HepG2 (cell line): ENCODE measurements around the gene SPG7. TPM values are rescaled to one million over a fixed set of nuclear protein-coding genes. Genes with fewer than 3 reads are reported as not detected.

ENCODE experiments used
- BCLAF1 ChIP-seq: fragments of 450-650 bp; IDR thresholded peaks from 2 replicates; pipeline ENCODE4 v1.6.1; 2017; ENCODE audit warnings: mild to moderate bottlenecking
- CENPT ChIP-seq: sonication (generic); formaldehyde crosslinking; IDR thresholded peaks from 2 replicates; pipeline ENCODE4 v1.8.0; 2022; ENCODE audit warnings: low read depth, mild to moderate bottlenecking, moderate library complexity, missing genetic modification reagents
- DR1 ChIP-seq: sonication (generic); formaldehyde crosslinking; IDR thresholded peaks from 2 replicates; pipeline ENCODE4 v1.8.0; 2021; ENCODE audit warnings: mild to moderate bottlenecking, missing genetic modification reagents, inconsistent platforms
- FOXA3 ChIP-seq: IDR thresholded peaks from 2 replicates; pipeline ENCODE4 v1.6.1; 2016; ENCODE audit warnings: missing genetic modification reagents, missing compliant biosample characterization
- FOXM1 ChIP-seq: sonication (generic); formaldehyde crosslinking; IDR thresholded peaks from 2 replicates; pipeline ENCODE4 v1.5.0; 2020; ENCODE audit warnings: missing genetic modification reagents
- GATA4 ChIP-seq: sonication (generic); IDR thresholded peaks from 2 replicates; pipeline ENCODE4 v1.6.1; 2016; ENCODE audit warnings: antibody characterized with exemption, low read depth, borderline replicate concordance
- GATAD1 ChIP-seq: IDR thresholded peaks from 2 replicates; pipeline ENCODE4 v1.6.1; 2016; ENCODE audit warnings: missing genetic modification reagents, missing compliant biosample characterization
- HES4 ChIP-seq: sonication (generic); formaldehyde crosslinking; IDR thresholded peaks from 2 replicates; pipeline ENCODE4 v1.9.0; 2021; ENCODE audit warnings: mild to moderate bottlenecking, missing genetic modification reagents, borderline replicate concordance
- HNRNPUL1 ChIP-seq: fragments of 200-400 bp; formaldehyde crosslinking; IDR thresholded peaks from 2 replicates; pipeline ENCODE4 v1.6.1; 2017; ENCODE audit warnings: low read depth, mild to moderate bottlenecking, low read length, moderate library complexity
- KAT8 ChIP-seq: IDR thresholded peaks from 2 replicates; pipeline ENCODE4 v1.6.1; 2016; ENCODE audit warnings: missing genetic modification reagents, missing compliant biosample characterization
- KMT2A ChIP-seq: sonication (generic); formaldehyde crosslinking; IDR thresholded peaks from 2 replicates; pipeline ENCODE4 v1.4.0; 2020; ENCODE audit warnings: missing genetic modification reagents
- NAIF1 ChIP-seq: sonication (generic); formaldehyde crosslinking; IDR thresholded peaks from 2 replicates; pipeline ENCODE4 v1.5.0; 2020; ENCODE audit warnings: mild to moderate bottlenecking, missing genetic modification reagents, borderline replicate concordance
- NFE2 ChIP-seq: sonication (generic); formaldehyde crosslinking; IDR thresholded peaks from 2 replicates; pipeline ENCODE4 v1.4.0; 2020; ENCODE audit warnings: missing genetic modification reagents
- NR2F1 ChIP-seq, 2 experiments: fragments of 450-650 bp in 1 of 2; formaldehyde crosslinking in 1 of 2; IDR thresholded peaks; 2 replicates each; pipeline versions ENCODE4 v1.5.0 to v1.6.1; 2016 to 2020; ENCODE audit warnings: mild to moderate bottlenecking in 1 of 2, missing compliant biosample characterization in 1 of 2, missing genetic modification reagents in 1 of 2, moderate library complexity in 1 of 2
- SIX1 ChIP-seq: sonication (generic); formaldehyde crosslinking; IDR thresholded peaks from 2 replicates; pipeline ENCODE4 v1.4.0; 2020; ENCODE audit warnings: missing genetic modification reagents, borderline replicate concordance
- TCF7L2 ChIP-seq: IDR thresholded peaks from 2 replicates; pipeline ENCODE4 v1.6.1; 2011; ENCODE audit warnings: mild to moderate bottlenecking, low read depth, low read length, moderate library complexity
- TGIF2 ChIP-seq: IDR thresholded peaks from 2 replicates; pipeline ENCODE4 v1.6.1; 2016; ENCODE audit warnings: control low read depth, missing compliant biosample characterization
- THYN1 ChIP-seq: sonication (generic); formaldehyde crosslinking; IDR thresholded peaks from 2 replicates; pipeline ENCODE4 v1.8.1; 2023; ENCODE audit warnings: low read depth, mild to moderate bottlenecking, moderate library complexity, missing genetic modification reagents, borderline replicate concordance
- ZFY ChIP-seq: sonication (generic); formaldehyde crosslinking; IDR thresholded peaks from 2 replicates; pipeline ENCODE4 v1.4.0; 2020; ENCODE audit warnings: missing genetic modification reagents
- ZNF253 ChIP-seq: sonication (generic); formaldehyde crosslinking; IDR thresholded peaks from 2 replicates; pipeline ENCODE4 v1.8.0; 2022; ENCODE audit warnings: mild to moderate bottlenecking, missing genetic modification reagents, borderline replicate concordance
- ZNF703 ChIP-seq: sonication (generic); formaldehyde crosslinking; IDR thresholded peaks from 2 replicates; pipeline ENCODE4 v1.5.1; 2020; ENCODE audit warnings: missing genetic modification reagents, mild to moderate bottlenecking, moderate library complexity, borderline replicate concordance
- ZZZ3 ChIP-seq: sonication (generic); formaldehyde crosslinking; IDR thresholded peaks from 2 replicates; pipeline ENCODE4 v1.4.0; 2020; ENCODE audit warnings: missing genetic modification reagents, mild to moderate bottlenecking, borderline replicate concordance
- polyA plus RNA-seq, 8 experiments: library from polyadenylated mRNA; depleted of rRNA in 3 of 8; stranded (reverse) in 7 of 8; unstranded in 1 of 8; fragments of >200 nt; fragmentation: Illumina TruSeq in 4 of 8; extraction: Trizol in 4 of 8; gene quantifications; 2 replicates each; pipeline versions ENCODE4 v1.2.1 to v1.2.3, GENCODE V29; 2011 to 2016; ENCODE audit warnings: low read depth in 4 of 8, missing spikeins in 1 of 8, mixed read lengths in 1 of 8; ENCODE audit not compliant: insufficient read depth in 1 of 8
- total RNA-seq, 5 experiments: library from RNA; depleted of rRNA; stranded (reverse); fragments of >200 nt; fragmentation: Illumina TruSeq; extraction: Trizol; gene quantifications; 2 replicates each; pipeline ENCODE4 v1.2.3, GENCODE V29; 2016; ENCODE audit warnings: low read depth in 1 of 5
- TF ChIP-seq, protein P1 (sequence below): IDR thresholded peaks from 2 replicates; pipeline ENCODE4 v1.6.1; 2016; ENCODE audit warnings: missing genetic modification reagents, missing compliant biosample characterization
- TF ChIP-seq, protein P2 (sequence below): IDR thresholded peaks from 2 replicates; pipeline ENCODE4 v1.6.1; 2016
- TF ChIP-seq, protein P3 (sequence below): sonication (generic); IDR thresholded peaks from 2 replicates; pipeline ENCODE4 v1.6.1; 2016; ENCODE audit warnings: low read depth, borderline replicate concordance

Gene SPG7
- total and polyA plus RNA-seq, 2 of the 13 experiments (the other 11 are each of a cell fraction or from before 2014, with no cell fraction given): 66.0 to 136 TPM

DNA sequence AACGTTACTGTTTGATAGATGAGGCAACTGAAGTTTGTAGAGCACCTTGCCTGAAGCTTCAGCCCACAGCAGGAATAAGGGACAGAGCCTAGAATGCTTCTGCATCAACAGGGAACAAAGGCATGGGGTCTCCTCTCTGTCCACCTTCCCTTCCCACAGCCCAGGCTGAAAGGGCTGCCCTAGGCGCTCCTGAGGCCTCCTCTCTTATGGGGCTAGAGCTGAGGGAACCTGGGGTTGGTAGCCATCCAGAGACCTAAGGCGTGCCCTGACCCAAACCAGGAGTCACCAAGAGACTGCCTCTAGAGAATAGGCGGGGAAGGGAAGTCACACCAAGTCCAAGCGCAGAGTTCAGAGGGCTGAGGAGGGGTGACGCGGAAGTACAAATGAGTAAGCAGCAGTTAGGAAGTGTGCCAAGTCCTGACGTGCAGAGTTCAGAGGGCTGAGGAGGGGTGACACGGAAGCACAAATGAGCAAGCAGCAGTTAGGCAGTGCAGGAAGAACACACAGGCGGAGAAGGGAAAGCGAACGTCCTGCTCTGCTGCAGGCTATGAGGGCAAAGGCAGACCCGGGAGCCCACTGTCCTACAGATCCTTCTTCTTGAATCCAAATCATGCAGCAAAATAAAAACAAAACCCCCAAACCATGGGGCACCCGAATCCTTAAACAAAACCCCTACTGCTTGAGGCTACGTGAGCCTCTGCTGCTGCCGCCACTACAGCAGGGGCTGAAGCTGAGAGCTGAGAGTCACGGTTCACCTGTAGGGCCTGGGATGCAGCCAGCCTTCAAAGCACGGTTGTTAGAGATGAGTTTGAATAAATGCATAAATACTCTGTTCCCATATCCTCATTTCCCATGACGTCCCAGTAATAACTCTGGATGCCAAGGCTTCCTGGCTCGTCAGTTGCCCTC lies 2.7 kb upstream of the SPG7 start (continued):
- TF ChIP-seq NFE2 (CRISPR knock-in tag) (no peak), NR2F1 (CRISPR knock-in tag; IDR thresholded peaks at IDR 0.05) (peak; percentile 64 to 82; a peak in 3 of 4 replicates), NAIF1 (no peak; the same call in 1 of the 2 replicates), CENPT (CRISPR knock-in tag) (no peak), HES4 (peak; percentile 73; the same call in 1 of the 2 replicates), ZZZ3 (CRISPR knock-in tag) (peak; percentile 70), GATAD1 (CRISPR knock-in tag) (peak; percentile 87), TGIF2 (peak; percentile 86), KMT2A (CRISPR knock-in tag) (peak; percentile 96), HNRNPUL1 (no peak), FOXA3 (CRISPR knock-in tag) (peak; percentile 87), BCLAF1 (no peak), TCF7L2 (no peak), DR1 (CRISPR knock-in tag) (peak; percentile 80), SIX1 (CRISPR knock-in tag) (peak; percentile 54; the same call in 1 of the 2 replicates), THYN1 (CRISPR knock-in tag) (no peak), ZFY (CRISPR knock-in tag) (peak; percentile 47), GATA4 (peak; percentile 75; the same call in 1 of the 2 replicates), KAT8 (CRISPR knock-in tag) (peak; percentile 95), ZNF253 (no peak), FOXM1 (CRISPR knock-in tag) (no peak), ZNF703 (CRISPR knock-in tag) (no peak)
- TF ChIP-seq, protein P1, sequence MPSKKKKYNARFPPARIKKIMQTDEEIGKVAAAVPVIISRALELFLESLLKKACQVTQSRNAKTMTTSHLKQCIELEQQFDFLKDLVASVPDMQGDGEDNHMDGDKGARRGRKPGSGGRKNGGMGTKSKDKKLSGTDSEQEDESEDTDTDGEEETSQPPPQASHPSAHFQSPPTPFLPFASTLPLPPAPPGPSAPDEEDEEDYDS (CRISPR knock-in tag): peak; percentile 96
- TF ChIP-seq, protein P2, sequence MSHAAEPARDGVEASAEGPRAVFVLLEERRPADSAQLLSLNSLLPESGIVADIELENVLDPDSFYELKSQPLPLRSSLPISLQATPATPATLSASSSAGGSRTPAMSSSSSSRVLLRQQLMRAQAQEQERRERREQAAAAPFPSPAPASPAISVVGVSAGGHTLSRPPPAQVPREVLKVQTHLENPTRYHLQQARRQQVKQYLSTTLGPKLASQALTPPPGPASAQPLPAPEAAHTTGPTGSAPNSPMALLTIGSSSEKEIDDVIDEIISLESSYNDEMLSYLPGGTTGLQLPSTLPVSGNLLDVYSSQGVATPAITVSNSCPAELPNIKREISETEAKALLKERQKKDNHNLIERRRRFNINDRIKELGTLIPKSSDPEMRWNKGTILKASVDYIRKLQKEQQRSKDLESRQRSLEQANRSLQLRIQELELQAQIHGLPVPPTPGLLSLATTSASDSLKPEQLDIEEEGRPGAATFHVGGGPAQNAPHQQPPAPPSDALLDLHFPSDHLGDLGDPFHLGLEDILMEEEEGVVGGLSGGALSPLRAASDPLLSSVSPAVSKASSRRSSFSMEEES: peak; percentile 62; the same call in 1 of the 2 replicates
- TF ChIP-seq, protein P3, sequence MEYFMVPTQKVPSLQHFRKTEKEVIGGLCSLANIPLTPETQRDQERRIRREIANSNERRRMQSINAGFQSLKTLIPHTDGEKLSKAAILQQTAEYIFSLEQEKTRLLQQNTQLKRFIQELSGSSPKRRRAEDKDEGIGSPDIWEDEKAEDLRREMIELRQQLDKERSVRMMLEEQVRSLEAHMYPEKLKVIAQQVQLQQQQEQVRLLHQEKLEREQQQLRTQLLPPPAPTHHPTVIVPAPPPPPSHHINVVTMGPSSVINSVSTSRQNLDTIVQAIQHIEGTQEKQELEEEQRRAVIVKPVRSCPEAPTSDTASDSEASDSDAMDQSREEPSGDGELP: peak; percentile 83; the same call in 1 of the 2 replicates
